Astrocyte (in vitro differentiated cells and primary cell): Measurements from ENCODE around the gene CAMK1D. TPM values are rescaled to one million over a fixed set of nuclear protein-coding genes. Genes with fewer than 3 reads are reported as not detected.

Experiments used
- DNase-seq: peaks from one replicate; pipeline ENCODE4 v3.0.0-alpha.2; 2010; ENCODE audit warnings: low read depth
- FAIRE-seq: peaks from 2 replicates; lab custom pipeline; 2011; peaks lifted over from hg19 to GRCh38; lab: Jason Lieb, UNC
- H2AFZ ChIP-seq: 2 replicates; pipeline ENCODE4 v1.6.0; 2012; ENCODE audit warnings: low read depth, low read length, inconsistent platforms
- H3K27ac ChIP-seq: 2 replicates; pipeline ENCODE4 v1.5.1; 2011; ENCODE audit warnings: low read depth, low read length, inconsistent platforms
- H3K27me3 ChIP-seq: 2 replicates; pipeline ENCODE4 v1.6.0; 2011; ENCODE audit warnings: low read length, inconsistent platforms; ENCODE audit not compliant: insufficient read depth
- H3K36me3 ChIP-seq: 2 replicates; pipeline ENCODE4 v1.5.1; 2011; ENCODE audit warnings: low read length, inconsistent platforms; ENCODE audit not compliant: insufficient read depth
- H3K4me1 ChIP-seq: 2 replicates; pipeline ENCODE4 v1.5.1; 2011; ENCODE audit warnings: low read length, inconsistent platforms; ENCODE audit not compliant: insufficient read depth
- H3K4me2 ChIP-seq: 2 replicates; pipeline ENCODE4 v1.6.0; 2012; ENCODE audit warnings: low read length, inconsistent platforms
- H3K4me3 ChIP-seq: 2 replicates; pipeline ENCODE4 v1.5.1; 2011; ENCODE audit warnings: low read depth, mild to moderate bottlenecking, low read length, inconsistent platforms; ENCODE audit not compliant: insufficient read depth
- H3K79me2 ChIP-seq: 2 replicates; pipeline ENCODE4 v1.6.0; 2012; ENCODE audit warnings: mild to moderate bottlenecking, low read length, inconsistent platforms; ENCODE audit not compliant: insufficient read depth
- H3K9ac ChIP-seq: 2 replicates; pipeline ENCODE4 v1.6.0; 2012; ENCODE audit warnings: mild to moderate bottlenecking, low read length, inconsistent platforms
- H3K9me3 ChIP-seq: 2 replicates; pipeline ENCODE4 v1.5.1; 2012; ENCODE audit warnings: low read depth, mild to moderate bottlenecking, low read length, inconsistent platforms; ENCODE audit not compliant: insufficient read depth
- H4K20me1 ChIP-seq: 2 replicates; pipeline ENCODE4 v1.6.0; 2012; ENCODE audit warnings: low read length, inconsistent platforms; ENCODE audit not compliant: insufficient read depth
- H3K27ac Mint-ChIP-seq: one replicate; pipeline ENCODE4 v1.8.0; 2021; ENCODE audit warnings: mild to moderate bottlenecking, mixed read lengths; ENCODE audit not compliant: unreplicated experiment
- H3K27me3 Mint-ChIP-seq: one replicate; pipeline ENCODE4 v1.8.0; 2021; ENCODE audit warnings: low read depth, mixed read lengths; ENCODE audit not compliant: unreplicated experiment
- H3K36me3 Mint-ChIP-seq: one replicate; pipeline ENCODE4 v1.8.0; 2021; ENCODE audit warnings: low read depth, mixed read lengths; ENCODE audit not compliant: unreplicated experiment
- H3K4me1 Mint-ChIP-seq: one replicate; pipeline ENCODE4 v1.8.0; 2021; ENCODE audit warnings: low read depth, mixed read lengths; ENCODE audit not compliant: unreplicated experiment
- H3K4me3 Mint-ChIP-seq: one replicate; pipeline ENCODE4 v1.8.0; 2021; ENCODE audit warnings: mild to moderate bottlenecking, moderate library complexity, mixed read lengths; ENCODE audit not compliant: unreplicated experiment
- H3K9me3 Mint-ChIP-seq: one replicate; pipeline ENCODE4 v1.8.0; 2021; ENCODE audit warnings: mild to moderate bottlenecking, mixed read lengths; ENCODE audit not compliant: unreplicated experiment
- EZH2 ChIP-seq: IDR thresholded peaks from 2 replicates; pipeline ENCODE4 v1.6.1; 2012; ENCODE audit warnings: mild to moderate bottlenecking, low read length, inconsistent platforms; ENCODE audit not compliant: insufficient read depth
- total RNA-seq: library from RNA; stranded (reverse); gene quantifications from 2 replicates; pipeline ENCODE4 v1.2.1, GENCODE V29; 2021
- TF ChIP-seq, protein P1 (sequence below): IDR thresholded peaks from 2 replicates; pipeline ENCODE4 v1.5.1; 2011; ENCODE audit warnings: low read depth, mild to moderate bottlenecking, inconsistent platforms, low read length, moderate library complexity; ENCODE audit not compliant: insufficient read depth

CAMK1D gene
- total RNA-seq, 1 donor from 2014 or later = 23.6 TPM

DNA sequence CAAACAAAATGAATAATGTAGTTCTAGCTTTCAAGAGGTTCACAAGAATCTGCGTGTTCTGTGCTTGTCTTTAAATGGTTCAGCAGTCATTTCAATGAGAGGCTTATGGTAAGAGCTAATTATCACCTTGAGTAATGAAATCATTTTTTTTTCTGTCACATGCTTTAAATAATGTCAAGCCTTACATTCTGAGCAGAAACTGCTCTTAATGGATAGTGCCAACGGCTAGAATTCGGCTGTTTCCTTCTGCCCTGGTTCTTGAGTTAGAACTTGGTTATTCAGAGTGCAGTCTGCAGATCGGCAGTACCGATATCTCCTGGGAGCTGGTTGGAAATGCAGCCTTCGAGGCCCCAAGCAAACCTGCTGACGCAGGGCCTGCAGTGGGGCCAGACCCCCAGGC lies 316.2 kb downstream of the CAMK1D start:
- H3K4me1 ChIP-seq = no peaks in the 10 kb centered on the region
- Mint-ChIP-seq H3K36me3 (peaks cover 12% of the 10 kb centered on the region), H3K4me1 (peaks cover 1% of the 10 kb centered on the region), H3K9me3 (peaks cover 4% of the 10 kb centered on the region), H3K27me3 (no peaks in the 10 kb centered on the region), H3K27ac (no peak overlapping the region), H3K4me3 (no peak overlapping the region)
- no peaks in the 10 kb centered on the region for H3K9me3 ChIP-seq
- FAIRE-seq (peak; percentile 43), DNase-seq (no peak)
- no peak overlapping the region for H2AFZ ChIP-seq
- no peaks in the 10 kb centered on the region for H3K27me3 ChIP-seq
- no peak overlapping the region for H3K4me3 ChIP-seq
- TF ChIP-seq, protein P1, sequence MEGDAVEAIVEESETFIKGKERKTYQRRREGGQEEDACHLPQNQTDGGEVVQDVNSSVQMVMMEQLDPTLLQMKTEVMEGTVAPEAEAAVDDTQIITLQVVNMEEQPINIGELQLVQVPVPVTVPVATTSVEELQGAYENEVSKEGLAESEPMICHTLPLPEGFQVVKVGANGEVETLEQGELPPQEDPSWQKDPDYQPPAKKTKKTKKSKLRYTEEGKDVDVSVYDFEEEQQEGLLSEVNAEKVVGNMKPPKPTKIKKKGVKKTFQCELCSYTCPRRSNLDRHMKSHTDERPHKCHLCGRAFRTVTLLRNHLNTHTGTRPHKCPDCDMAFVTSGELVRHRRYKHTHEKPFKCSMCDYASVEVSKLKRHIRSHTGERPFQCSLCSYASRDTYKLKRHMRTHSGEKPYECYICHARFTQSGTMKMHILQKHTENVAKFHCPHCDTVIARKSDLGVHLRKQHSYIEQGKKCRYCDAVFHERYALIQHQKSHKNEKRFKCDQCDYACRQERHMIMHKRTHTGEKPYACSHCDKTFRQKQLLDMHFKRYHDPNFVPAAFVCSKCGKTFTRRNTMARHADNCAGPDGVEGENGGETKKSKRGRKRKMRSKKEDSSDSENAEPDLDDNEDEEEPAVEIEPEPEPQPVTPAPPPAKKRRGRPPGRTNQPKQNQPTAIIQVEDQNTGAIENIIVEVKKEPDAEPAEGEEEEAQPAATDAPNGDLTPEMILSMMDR = no peak
- no peak for TF ChIP-seq EZH2
- H3K9ac ChIP-seq = no peak overlapping the region
- H3K36me3 ChIP-seq = peaks cover 3% of the 10 kb centered on the region
- no peak overlapping the region for H3K4me2 ChIP-seq
- H3K27ac ChIP-seq = no peak overlapping the region
- H4K20me1 ChIP-seq = peaks cover 3% of the 10 kb centered on the region
- no peaks in the 10 kb centered on the region for H3K79me2 ChIP-seq

DNA sequence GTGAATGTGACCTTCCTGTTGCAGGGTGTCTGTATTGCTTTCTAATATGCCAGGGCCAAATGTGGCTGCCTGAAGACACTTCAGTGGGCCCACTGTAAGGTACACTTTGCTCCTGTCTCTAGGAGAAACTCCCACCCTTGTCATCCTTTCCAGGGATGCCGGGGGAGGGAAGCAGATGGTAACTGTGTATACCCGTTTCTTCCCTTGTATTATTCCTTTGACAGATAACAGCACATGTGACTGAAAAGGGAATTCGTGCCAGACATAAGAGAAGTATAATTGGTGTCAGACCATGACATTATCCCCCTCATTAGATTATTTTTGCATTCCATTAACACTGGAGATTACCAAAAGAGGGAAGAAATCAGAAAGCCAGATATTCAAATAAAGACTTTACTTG lies 317.7 kb downstream of the CAMK1D start:
- Mint-ChIP-seq H3K4me1 (peaks cover 1% of the 10 kb centered on the region), H3K4me3 (no peak overlapping the region), H3K9me3 (peaks cover 4% of the 10 kb centered on the region), H3K27ac (no peak overlapping the region), H3K27me3 (no peaks in the 10 kb centered on the region), H3K36me3 (peaks cover 15% of the 10 kb centered on the region)
- no peaks in the 10 kb centered on the region for H3K9me3 ChIP-seq
- H4K20me1 ChIP-seq = peaks cover 3% of the 10 kb centered on the region
- H3K27me3 ChIP-seq = no peaks in the 10 kb centered on the region
- H3K4me1 ChIP-seq = no peaks in the 10 kb centered on the region
- H3K27ac ChIP-seq = no peak overlapping the region
- peaks cover 3% of the 10 kb centered on the region for H3K36me3 ChIP-seq
- TF ChIP-seq, protein P1 = no peak
- TF ChIP-seq EZH2 = no peak
- no peak for FAIRE-seq
- no peak overlapping the region for H3K4me3 ChIP-seq
- DNase-seq = no peak
- no peak overlapping the region for H3K4me2 ChIP-seq
- no peaks in the 10 kb centered on the region for H3K79me2 ChIP-seq
- no peak overlapping the region for H3K9ac ChIP-seq
- no peak overlapping the region for H2AFZ ChIP-seq

DNA sequence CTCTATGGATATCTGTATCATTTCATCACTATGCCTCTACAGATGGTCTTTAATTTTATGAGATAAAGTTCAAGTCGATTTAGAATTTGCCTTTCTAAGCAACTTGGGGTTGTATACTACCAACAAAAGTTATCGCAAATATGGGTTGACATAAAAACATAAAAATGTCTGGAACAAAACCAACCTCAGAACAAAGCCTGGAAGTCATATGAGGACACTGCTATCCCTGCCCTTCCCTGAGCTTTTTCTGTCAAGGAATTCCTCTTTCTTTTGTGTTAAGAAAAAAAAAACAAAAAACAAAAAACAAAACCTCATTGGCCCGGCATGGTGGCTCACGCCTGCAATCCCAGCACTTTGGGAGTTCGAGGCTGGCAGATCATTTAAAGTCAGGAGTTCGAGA lies 319.3 kb downstream of the CAMK1D start:
- Histone ChIP-seq H3K36me3 (peaks cover 3% of the 10 kb centered on the region), H3K4me2 (no peak overlapping the region), H3K27ac (no peak overlapping the region), H3K9me3 (no peaks in the 10 kb centered on the region), H2AFZ (no peak overlapping the region), H3K27me3 (no peaks in the 10 kb centered on the region), H3K4me3 (no peak overlapping the region), H3K4me1 (no peaks in the 10 kb centered on the region), H3K79me2 (no peaks in the 10 kb centered on the region), H4K20me1 (no peaks in the 10 kb centered on the region), H3K9ac (no peak overlapping the region)
- H3K27me3 Mint-ChIP-seq = no peaks in the 10 kb centered on the region
- peaks cover 15% of the 10 kb centered on the region for H3K36me3 Mint-ChIP-seq
- peaks cover 4% of the 10 kb centered on the region for H3K9me3 Mint-ChIP-seq
- TF ChIP-seq, protein P1 = no peak
- TF ChIP-seq EZH2 = no peak
- no peak for DNase-seq
- no peak for FAIRE-seq
- no peak overlapping the region for H3K4me3 Mint-ChIP-seq
- H3K4me1 Mint-ChIP-seq = peaks cover 1% of the 10 kb centered on the region
- no peak overlapping the region for H3K27ac Mint-ChIP-seq
